ENCODE results near the gene PAPLN.

The PAPLN gene

DNA sequence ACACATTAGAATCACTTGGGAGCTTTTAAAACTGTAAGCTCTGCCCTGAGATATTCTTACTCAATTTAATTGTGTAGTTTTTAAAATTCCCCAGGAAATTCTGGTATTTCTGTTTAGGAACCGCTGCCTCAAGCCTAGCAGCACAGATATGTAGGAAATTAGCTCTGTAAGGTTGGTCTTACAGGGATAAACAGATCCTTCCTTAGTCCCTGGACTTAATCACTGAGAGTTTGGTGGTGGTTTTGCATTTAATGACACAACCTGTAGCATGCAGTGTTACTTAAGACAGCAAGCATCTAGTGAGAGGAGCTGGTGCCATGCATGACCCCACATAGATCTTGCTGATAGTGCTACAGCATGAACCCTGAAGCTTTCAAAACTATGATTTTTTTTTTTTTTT is 19.9 kb upstream of the PAPLN start (continued):
- TF ChIP-seq, protein P1, sequence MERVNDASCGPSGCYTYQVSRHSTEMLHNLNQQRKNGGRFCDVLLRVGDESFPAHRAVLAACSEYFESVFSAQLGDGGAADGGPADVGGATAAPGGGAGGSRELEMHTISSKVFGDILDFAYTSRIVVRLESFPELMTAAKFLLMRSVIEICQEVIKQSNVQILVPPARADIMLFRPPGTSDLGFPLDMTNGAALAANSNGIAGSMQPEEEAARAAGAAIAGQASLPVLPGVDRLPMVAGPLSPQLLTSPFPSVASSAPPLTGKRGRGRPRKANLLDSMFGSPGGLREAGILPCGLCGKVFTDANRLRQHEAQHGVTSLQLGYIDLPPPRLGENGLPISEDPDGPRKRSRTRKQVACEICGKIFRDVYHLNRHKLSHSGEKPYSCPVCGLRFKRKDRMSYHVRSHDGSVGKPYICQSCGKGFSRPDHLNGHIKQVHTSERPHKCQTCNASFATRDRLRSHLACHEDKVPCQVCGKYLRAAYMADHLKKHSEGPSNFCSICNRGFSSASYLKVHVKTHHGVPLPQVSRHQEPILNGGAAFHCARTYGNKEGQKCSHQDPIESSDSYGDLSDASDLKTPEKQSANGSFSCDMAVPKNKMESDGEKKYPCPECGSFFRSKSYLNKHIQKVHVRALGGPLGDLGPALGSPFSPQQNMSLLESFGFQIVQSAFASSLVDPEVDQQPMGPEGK (CRISPR knock-in tag; IDR thresholded peaks at IDR 0.05; ENCODE audit: borderline replicate concordance), result no peak
- TF ChIP-seq, protein P2, sequence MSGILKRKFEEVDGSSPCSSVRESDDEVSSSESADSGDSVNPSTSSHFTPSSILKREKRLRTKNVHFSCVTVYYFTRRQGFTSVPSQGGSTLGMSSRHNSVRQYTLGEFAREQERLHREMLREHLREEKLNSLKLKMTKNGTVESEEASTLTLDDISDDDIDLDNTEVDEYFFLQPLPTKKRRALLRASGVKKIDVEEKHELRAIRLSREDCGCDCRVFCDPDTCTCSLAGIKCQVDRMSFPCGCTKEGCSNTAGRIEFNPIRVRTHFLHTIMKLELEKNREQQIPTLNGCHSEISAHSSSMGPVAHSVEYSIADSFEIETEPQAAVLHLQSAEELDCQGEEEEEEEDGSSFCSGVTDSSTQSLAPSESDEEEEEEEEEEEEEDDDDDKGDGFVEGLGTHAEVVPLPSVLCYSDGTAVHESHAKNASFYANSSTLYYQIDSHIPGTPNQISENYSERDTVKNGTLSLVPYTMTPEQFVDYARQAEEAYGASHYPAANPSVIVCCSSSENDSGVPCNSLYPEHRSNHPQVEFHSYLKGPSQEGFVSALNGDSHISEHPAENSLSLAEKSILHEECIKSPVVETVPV (CRISPR knock-in tag; IDR thresholded peaks at IDR 0.05), result no peak
- TF ChIP-seq ESRRG (CRISPR knock-in tag; IDR thresholded peaks at IDR 0.05) (no peak), ISL1 (CRISPR knock-in tag; IDR thresholded peaks at IDR 0.05) (no peak), ZC3H10 (CRISPR knock-in tag; IDR thresholded peaks at IDR 0.05) (no peak)

DNA sequence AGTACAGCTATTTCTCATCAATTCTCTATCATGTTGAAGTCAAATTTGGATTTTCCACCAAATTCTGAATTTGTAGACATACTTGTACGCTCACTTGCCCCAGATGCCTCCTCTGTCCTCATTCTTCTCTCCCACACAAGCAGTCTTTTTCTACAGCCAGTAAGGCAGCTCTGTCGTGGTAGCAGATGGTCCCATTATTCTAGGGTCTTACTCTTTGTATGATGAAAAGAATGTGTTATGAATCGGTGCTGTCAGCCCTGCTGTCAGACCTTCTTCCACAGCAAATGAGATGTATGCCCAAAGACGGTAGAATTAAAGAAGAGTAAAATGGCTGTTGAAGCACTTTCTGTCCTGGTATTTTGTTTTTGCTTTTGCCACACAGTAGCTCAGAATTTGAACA is 17.2 kb upstream of the PAPLN start:
- no peak for ATAC-seq
- TF ChIP-seq ZFP3 (CRISPR knock-in tag; IDR thresholded peaks at IDR 0.05) (no peak), GLIS3 (CRISPR knock-in tag; IDR thresholded peaks at IDR 0.05) (no peak), BACH2 (CRISPR knock-in tag; IDR thresholded peaks at IDR 0.05; ENCODE audit: borderline replicate concordance) (no peak), CSDC2 (CRISPR knock-in tag; IDR thresholded peaks at IDR 0.05) (no peak), RARB (CRISPR knock-in tag; IDR thresholded peaks at IDR 0.05) (no peak), ESRRG (CRISPR knock-in tag; IDR thresholded peaks at IDR 0.05) (no peak), SNAI2 (CRISPR knock-in tag; IDR thresholded peaks at IDR 0.05) (no peak), TOX (CRISPR knock-in tag; IDR thresholded peaks at IDR 0.05; ENCODE audit: borderline replicate concordance) (no peak), OSR1 (CRISPR knock-in tag; IDR thresholded peaks at IDR 0.05) (no peak), PPARA (CRISPR knock-in tag; IDR thresholded peaks at IDR 0.05; ENCODE audit: borderline replicate concordance) (no peak), ZNF8 (CRISPR knock-in tag; IDR thresholded peaks at IDR 0.05) (no peak), ZNF565 (CRISPR knock-in tag; conservative IDR thresholded peaks at IDR 0.05; ENCODE audit: low read depth) (no peak), ZC3H10 (CRISPR knock-in tag; IDR thresholded peaks at IDR 0.05) (no peak)
- TF ChIP-seq, protein P2 (CRISPR knock-in tag; IDR thresholded peaks at IDR 0.05), result no peak
- TF ChIP-seq, protein P3, sequence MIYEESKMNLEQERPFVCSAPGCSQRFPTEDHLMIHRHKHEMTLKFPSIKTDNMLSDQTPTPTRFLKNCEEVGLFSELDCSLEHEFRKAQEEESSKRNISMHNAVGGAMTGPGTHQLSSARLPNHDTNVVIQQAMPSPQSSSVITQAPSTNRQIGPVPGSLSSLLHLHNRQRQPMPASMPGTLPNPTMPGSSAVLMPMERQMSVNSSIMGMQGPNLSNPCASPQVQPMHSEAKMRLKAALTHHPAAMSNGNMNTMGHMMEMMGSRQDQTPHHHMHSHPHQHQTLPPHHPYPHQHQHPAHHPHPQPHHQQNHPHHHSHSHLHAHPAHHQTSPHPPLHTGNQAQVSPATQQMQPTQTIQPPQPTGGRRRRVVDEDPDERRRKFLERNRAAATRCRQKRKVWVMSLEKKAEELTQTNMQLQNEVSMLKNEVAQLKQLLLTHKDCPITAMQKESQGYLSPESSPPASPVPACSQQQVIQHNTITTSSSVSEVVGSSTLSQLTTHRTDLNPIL (CRISPR knock-in tag; IDR thresholded peaks at IDR 0.05; ENCODE audit: low read depth), result no peak
- TF ChIP-seq, protein P4, sequence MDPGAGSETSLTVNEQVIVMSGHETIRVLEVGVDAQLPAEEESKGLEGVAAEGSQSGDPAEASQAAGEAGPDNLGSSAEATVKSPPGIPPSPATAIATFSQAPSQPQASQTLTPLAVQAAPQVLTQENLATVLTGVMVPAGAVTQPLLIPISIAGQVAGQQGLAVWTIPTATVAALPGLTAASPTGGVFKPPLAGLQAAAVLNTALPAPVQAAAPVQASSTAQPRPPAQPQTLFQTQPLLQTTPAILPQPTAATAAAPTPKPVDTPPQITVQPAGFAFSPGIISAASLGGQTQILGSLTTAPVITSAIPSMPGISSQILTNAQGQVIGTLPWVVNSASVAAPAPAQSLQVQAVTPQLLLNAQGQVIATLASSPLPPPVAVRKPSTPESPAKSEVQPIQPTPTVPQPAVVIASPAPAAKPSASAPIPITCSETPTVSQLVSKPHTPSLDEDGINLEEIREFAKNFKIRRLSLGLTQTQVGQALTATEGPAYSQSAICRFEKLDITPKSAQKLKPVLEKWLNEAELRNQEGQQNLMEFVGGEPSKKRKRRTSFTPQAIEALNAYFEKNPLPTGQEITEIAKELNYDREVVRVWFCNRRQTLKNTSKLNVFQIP (CRISPR knock-in tag; IDR thresholded peaks at IDR 0.05; ENCODE audit: borderline replicate concordance, low read depth), result no peak

DNA sequence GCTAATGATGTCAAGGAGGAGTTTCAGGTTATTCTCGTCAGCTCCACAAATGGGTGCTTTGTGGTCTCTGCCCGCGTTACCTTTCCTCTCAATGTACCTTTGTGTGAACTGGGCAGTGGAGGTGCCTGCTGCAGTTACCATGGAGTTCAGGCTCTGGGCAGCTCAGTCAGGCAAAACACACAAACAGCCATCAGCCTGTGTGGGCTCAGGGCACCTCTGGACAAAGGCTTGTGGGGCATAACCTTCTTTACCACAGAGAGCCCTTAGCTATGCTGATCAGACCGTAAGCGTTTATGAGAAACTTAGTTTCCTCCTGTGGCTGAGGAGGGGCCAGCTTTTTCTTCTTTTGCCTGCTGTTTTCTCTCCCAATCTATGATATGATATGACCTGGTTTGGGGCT is 16.7 kb upstream of the PAPLN start:
- TF ChIP-seq RARB (CRISPR knock-in tag; IDR thresholded peaks at IDR 0.05), result no peak
- TF ChIP-seq, protein P4 (CRISPR knock-in tag; IDR thresholded peaks at IDR 0.05; ENCODE audit: borderline replicate concordance, low read depth), result no peak
- TF ChIP-seq, protein P3 (CRISPR knock-in tag; IDR thresholded peaks at IDR 0.05; ENCODE audit: low read depth), result no peak
- TF ChIP-seq TOX (CRISPR knock-in tag; IDR thresholded peaks at IDR 0.05; ENCODE audit: borderline replicate concordance), result no peak
- no peak for TF ChIP-seq ARNTL (CRISPR knock-in tag; IDR thresholded peaks at IDR 0.05; ENCODE audit: borderline replicate concordance, low read depth)
- no peak for TF ChIP-seq ZFP30 (CRISPR knock-in tag; IDR thresholded peaks at IDR 0.05)
- TF ChIP-seq ZC3H10 (CRISPR knock-in tag; IDR thresholded peaks at IDR 0.05), result no peak
- ATAC-seq, result no peak

All from SK-N-SH treated with all-trans-retinoic acid at 6 μM for 48 hours (cell line).